Stimulated activated CD4-positive, alpha-beta T cell treated with anti-CD3 and anti-CD28 coated beads, Interleukin-4, amount 100 ng/mL, for 4 hours (primary cell): ENCODE data around the gene FAM110A.
A peak's percentile ranks its signal among the peaks of the same experiment; 100 is the strongest.
"Not testable (repeated sequence)": the region's sequence is repeated elsewhere in the genome, so short reads cannot be mapped to it uniquely, and the experiment has no call there.

Experiments used
- DNase-seq, 2 experiments: peaks; one replicate each; pipeline ENCODE4 v3.0.0-alpha.2; 2020

The FAM110A gene

DNA sequence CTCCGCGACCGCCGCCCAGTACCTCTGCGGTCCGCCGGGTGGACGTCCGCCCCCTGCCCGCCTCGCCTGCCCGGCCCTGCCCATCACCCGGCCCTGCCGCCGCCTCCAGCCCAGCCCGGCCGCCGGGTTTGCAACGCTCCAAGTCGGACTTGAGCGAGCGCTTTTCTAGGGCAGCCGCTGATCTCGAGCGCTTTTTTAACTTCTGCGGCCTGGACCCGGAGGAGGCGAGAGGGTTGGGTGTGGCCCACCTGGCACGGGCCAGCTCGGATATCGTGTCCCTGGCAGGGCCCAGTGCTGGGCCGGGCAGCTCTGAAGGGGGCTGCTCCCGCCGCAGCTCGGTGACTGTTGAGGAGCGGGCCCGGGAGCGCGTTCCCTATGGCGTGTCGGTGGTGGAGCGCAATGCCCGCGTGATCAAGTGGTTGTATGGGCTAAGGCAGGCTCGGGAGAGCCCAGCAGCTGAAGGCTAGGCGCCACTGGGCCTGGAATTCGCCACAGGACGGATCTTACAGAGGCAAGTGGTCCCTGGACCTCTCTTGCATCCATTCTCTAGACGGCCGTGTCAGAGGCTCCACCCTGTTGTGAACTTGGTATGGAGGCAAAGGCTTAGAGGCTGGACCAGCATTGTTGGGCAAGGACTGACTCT lies 11.8 kb downstream of the FAM110A start:
- no peak for DNase-seq

GRCh38 chr20:845941-846893 lies 12.7 kb downstream of the FAM110A start:
- DNase-seq = no peak

- DNase-seq = peak; percentile 40 to 47
These were observed 13.4 kb downstream of the FAM110A start for GRCh38 chr20:846894-847278.

GRCh38 chr20:848193-848592 lies 14.7 kb downstream of the FAM110A start:
- no peak for DNase-seq

DNA sequence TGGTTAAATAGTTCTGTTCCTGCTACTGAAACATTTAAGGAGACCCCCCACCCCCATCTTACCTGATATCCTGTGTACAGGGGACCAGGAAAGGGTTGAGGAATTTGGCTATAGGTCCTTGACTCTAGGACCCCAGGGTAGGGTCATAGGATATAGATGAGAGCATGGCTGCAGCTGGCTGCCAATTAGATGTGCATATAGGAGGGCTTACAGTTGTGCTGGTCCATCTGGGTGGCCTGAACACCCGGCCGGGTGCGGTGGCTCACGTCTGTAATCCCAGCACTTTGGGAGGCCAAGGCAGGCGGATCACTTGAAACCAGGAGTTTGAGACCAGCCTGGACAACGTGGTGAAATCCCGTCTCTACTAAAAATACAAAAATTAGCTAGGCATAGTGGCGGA lies 15.2 kb downstream of the FAM110A start:
- not testable (repeated sequence) for DNase-seq

- no peak for DNase-seq
These were observed 20.0 kb downstream of the FAM110A start for GRCh38 chr20:853406-853996.

GRCh38 chr20:854601-855000 lies 21.1 kb downstream of the FAM110A start:
- DNase-seq = no peak

DNA sequence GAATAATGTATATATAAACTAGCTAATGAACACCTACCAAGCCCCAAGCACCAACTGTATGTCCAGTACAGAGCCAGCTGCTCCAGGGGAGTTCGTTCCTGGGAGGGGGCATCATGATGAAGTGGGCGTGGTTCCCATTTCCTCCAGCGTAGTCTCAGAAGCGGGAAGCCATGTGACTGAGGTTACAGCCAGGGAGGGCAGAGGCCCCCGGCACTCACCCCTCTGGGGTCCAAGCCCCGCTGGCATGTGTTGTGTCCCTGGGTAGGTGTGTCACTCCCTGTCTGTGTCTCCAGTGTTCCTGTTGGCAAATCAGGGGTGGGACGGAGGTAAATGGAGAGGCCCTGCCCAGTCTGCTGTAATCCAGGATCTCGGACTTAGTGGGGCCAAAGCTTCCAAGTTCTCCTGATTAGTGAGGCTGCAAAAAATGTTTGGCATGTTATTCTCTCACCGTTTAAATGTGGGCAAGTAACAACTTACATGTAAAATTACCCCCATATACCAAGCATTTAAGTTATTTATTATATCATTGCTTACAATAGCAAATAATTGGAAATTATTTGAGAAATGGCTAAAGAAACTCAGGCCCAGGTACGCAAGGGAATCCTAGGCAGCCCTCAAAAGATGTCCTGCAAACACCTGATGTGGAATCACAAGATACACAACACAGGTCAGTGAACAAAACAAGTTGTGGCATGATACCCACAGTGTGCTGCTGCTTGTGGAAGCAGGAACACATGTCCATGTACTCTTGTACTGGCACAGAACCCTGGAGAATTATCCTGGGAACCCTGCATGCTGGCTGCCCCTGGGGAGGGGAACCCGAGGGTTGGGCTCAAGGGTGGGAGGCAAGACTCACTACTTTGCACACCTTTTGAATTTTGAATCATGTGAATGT lies 22.2 kb downstream of the FAM110A start:
- no peak for DNase-seq

GRCh38 chr20:856361-856775 lies 22.9 kb downstream of the FAM110A start:
- peak; percentile 43 to 56 for DNase-seq

DNA sequence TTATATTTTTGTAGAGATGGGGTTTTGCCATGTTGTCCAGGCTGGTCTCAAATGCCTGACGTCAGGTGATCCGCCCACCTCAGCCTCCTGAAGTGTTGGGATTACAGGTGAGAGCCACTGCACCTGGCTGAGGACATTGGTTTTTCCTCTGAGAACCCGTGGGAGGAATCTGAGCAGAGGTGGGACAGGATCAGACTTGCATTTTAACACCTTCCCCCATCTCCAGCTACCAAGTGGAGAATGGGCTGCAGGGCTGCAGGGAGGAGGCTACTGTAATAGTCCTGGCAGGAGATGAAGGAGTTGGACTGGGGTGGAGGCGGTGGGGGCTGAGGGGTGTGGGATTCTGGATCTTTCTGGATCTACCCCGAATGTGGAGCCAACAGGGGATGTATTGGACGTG lies 24.5 kb downstream of the FAM110A start:
- DNase-seq = no peak

- DNase-seq = no peak
These were observed 26.3 kb downstream of the FAM110A start for GRCh38 chr20:859751-860231.

- no peak for DNase-seq
These were observed 27.4 kb downstream of the FAM110A start for GRCh38 chr20:860891-861290.

- no peak for DNase-seq
These were observed 31.9 kb downstream of the FAM110A start for GRCh38 chr20:865440-865839.

GRCh38 chr20:868279-868678 lies 34.8 kb downstream of the FAM110A start:
- DNase-seq = no peak

DNA sequence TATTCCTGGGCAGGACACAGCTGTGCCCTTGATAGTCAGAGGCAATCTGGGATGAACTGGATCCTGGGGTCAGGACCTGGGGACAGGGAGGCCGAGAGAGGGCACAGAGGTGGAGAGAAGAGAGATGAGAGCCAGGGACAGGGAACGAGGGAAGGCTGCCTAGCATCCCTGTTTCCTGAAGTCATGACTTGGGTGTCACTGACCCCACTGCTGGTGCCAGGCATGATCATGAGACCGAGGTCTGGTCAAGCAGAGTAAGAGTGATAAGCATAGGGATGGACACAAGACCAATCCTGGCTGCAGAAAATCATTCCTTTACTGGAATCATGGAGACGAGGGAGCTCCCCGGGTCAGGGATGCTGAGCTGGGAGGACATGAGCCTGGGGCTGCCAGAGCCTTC lies 36.1 kb downstream of the FAM110A start:
- no peak for DNase-seq

DNA sequence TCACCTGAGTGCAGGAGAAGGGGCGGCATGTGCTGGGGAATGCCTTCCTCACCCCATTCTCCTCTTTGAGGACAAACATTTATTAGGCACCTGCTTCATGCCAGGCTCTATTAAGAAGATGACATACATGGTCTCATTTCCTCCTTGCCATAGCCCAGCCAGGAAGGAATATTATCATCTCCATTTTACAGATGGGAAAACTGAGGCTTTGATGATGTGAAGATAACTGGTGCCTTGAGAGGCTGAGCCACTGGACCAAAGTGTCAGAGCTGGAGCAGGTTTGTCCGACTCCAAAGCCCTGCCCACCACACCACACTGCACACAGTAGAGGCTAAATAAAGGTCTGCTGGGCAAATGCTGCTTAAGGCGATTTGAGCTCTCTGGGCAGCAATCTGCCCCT lies 37.2 kb downstream of the FAM110A start:
- no peak for DNase-seq

GRCh38 chr20:871436-871835 lies 37.9 kb downstream of the FAM110A start:
- DNase-seq = no peak

DNA sequence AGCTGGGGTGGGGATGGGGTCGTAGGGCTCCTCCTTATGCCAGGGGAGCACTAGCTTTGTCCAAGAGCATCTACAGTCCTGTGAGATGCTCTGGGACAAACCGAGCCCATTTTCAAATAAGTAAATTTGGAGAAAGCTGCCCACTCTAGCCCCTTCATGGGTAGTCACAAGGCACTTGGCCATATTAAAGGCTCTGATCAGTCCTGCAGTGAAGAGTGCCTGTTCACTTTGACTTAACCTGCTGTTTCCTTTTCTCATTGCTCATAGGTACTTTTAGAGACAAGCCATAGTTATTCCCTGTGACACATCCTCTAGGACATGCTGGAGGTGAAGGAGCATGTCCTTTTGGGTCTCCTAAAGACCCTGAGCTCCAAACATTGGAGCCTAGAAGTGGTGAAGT lies 38.4 kb downstream of the FAM110A start:
- no peak for DNase-seq

GRCh38 chr20:872855-873520 lies 39.5 kb downstream of the FAM110A start:
- no peak for DNase-seq

DNA sequence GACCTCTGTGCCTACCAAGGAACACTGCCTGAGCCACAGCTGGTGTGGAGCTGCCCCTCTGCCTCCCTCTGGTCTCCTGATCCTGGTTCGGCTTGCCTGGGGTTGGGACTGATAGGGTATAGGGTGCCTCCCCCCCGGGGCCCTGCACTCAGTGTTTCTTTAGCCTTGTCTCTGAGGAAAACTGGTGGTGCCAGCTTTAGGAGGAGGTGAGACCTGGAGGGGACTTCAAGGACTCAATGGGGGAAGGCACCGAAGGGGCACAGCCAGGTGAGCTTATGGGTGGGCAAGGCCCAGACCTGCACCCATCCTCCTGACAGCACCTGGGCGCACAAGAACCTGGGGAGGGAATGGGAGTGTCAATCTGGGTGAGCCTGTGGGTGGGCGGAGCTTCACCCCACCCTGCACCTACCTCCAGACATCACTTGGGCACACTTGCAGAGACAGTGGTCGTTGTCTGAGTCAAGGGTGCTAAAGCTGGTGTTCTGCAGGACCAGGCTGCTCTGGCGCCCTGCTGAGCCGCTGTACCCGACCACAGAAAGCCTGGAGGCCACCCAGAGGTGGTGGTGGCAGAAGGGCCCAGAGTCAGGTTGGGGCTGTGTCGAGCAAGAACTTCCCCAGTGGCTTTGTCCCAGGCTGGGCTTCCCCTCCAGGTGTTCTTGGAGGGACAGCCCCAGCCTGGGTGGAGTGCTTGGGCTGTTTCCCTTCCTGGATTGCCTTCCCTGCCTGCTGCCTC lies 40.5 kb downstream of the FAM110A start:
- DNase-seq = no peak

DNA sequence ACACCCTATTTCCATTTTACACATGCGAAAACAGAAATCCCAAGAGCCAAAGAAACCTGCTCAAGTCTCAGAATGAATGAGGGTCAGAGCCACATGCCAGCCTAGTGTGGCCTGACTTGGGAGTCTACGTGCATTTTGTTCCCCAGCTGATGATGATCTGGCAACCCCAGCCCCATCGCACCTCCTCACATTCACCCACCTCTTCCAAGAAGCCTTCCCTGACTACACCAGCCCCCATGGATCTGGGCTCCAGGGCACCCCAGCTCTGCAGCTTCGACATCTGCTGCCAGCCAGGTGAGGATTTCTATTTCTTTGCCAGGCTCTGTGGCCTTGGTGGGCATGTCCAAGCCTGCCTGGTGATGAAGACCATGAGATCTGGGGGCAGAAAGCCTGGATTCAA lies 41.6 kb downstream of the FAM110A start:
- DNase-seq = no peak
